Lower leg skin (tissue), 3 donors: Measurements from ENCODE around the gene KYAT1.

ENCODE experiments used
- POLR2A ChIP-seq, 2 donors: fragments of 450-650 bp; IDR thresholded peaks; one replicate each; pipeline ENCODE4 v1.6.1; 2016 to 2017; ENCODE audit warnings: antibody characterized with exemption in 2 of 2, mild to moderate bottlenecking in 1 of 2, moderate library complexity in 1 of 2
- TF ChIP-seq, protein P1 (sequence below), 3 donors: fragments of 450-650 bp; IDR thresholded peaks; one replicate each; pipeline ENCODE4 v1.5.1; 2016; ENCODE audit warnings: antibody characterized with exemption in 3 of 3, mild to moderate bottlenecking in 3 of 3, moderate library complexity in 2 of 3

DNA sequence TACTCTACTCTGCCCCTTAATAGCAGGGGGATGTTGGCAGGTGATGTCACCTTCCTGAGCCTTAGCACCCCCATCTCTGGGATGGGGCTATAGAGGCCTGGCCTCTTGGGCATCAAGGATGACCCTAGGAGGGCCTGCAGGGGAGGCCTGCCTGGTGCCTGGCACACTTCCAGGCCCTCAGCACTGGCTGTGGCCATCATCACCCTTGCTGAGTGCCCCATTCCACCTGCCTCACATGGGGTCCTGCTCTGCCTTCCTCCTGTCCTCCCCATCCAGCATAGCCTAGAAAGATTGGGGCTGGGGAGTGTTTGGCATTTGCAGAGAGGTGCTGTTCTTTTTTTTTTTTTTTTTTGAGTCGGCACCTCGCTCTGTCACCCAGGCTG is 21.3 kb upstream of the KYAT1 start:
- no peak for TF ChIP-seq POLR2A (IDR thresholded peaks at IDR 0.05)
- TF ChIP-seq, protein P1, sequence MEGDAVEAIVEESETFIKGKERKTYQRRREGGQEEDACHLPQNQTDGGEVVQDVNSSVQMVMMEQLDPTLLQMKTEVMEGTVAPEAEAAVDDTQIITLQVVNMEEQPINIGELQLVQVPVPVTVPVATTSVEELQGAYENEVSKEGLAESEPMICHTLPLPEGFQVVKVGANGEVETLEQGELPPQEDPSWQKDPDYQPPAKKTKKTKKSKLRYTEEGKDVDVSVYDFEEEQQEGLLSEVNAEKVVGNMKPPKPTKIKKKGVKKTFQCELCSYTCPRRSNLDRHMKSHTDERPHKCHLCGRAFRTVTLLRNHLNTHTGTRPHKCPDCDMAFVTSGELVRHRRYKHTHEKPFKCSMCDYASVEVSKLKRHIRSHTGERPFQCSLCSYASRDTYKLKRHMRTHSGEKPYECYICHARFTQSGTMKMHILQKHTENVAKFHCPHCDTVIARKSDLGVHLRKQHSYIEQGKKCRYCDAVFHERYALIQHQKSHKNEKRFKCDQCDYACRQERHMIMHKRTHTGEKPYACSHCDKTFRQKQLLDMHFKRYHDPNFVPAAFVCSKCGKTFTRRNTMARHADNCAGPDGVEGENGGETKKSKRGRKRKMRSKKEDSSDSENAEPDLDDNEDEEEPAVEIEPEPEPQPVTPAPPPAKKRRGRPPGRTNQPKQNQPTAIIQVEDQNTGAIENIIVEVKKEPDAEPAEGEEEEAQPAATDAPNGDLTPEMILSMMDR (IDR thresholded peaks at IDR 0.05): no peak
